ENCODE data around the gene PPOX. TPM values are rescaled to one million over a fixed set of nuclear protein-coding genes. Genes with fewer than 3 reads are reported as not detected.

Gene PPOX
- total RNA-seq, 1 donor from 2014 or later, result 17.1 TPM

DNA sequence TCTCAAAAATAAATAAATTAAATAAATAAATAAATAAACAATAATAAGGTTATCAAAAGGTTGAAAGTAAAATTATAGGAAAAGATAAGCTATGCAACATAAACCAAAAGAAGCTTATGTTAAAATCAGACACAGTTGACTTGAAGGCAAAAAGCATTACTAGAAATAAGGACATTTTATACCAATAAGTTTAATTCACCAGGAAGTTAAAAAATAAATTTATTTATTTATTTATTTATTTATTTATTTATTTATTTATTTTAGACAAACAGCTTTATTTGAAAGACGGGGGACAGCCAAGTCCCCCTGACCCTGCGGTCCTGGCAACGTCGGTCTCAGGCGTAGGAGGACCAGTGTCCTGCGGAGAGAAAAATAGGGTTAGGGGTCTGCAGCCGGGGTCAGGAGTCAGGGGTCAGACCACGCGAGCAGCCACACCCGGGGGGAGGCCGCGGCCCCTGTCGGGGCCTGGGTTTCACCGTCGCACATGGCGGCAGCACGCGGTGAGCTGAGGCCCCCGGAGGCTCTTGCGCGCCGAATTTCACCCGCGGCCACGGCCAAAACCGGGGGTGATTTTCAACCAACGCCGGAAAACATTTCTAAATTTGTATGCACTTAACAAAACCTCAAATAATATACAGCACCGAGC is 25.3 kb upstream of the PPOX start:
- no peak for DNase-seq
- intact Hi-C loops (cut with DNase I), result no loop called here
- ATAC-seq (ENCODE audit: poor library complexity), result no peak

GRCh38 chr1:161145832-161146231 is 20.4 kb upstream of the PPOX start:
- DNase-seq (no peak), ATAC-seq (ENCODE audit: poor library complexity) (no peak)
- intact Hi-C loops (cut with DNase I), result no loop called here

- intact Hi-C loops (cut with DNase I), result no loop called here
- no peak for ATAC-seq (ENCODE audit: poor library complexity)
- no peak for DNase-seq
Observed at GRCh38 chr1:161153176-161153575, 13.1 kb upstream of the PPOX start.

DNA sequence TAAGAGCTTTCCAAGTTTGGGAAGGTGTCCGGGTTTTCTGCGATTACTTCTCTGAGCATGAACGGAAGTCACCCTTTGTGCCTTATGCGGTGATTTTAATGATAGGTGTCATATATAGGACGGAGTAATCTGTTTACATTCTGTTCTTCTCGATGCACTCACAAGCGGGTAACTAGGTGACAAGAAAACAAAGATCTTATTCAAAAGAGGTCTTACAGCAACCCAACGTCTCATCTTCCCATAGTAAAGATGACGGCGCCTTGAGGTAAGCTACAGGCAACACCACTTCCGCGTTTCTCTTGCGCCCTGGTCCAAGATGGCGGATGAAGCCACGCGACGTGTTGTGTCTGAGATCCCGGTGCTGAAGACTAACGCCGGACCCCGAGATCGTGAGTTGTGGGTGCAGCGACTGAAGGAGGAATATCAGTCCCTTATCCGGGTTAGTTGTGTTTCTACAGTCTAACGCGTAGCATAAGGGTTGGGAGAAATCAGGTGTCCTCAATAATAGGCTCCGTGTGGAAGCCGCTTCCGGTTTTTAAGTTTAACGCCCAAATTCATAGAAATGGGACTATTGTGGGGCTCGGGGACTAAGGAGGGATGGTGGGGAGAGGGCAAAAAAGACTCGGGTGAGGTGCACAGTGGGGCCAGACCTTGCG is 12.4 kb upstream of the PPOX start, which contains the start of gene UFC1:
Gene UFC1, plus strand, starts transcription at position 297 of the 656 bp plus-strand sequence. Its CDS starts 20 bp downstream, at position 317.
- peak; percentile 95 for ATAC-seq (ENCODE audit: poor library complexity)
- intact Hi-C loops (cut with DNase I), result no loop called here
- peak; percentile 88 for DNase-seq

GRCh38 chr1:161157867-161158266 is 8.4 kb upstream of the PPOX start:
- intact Hi-C loops (cut with DNase I), result no loop called here
- DNase-seq (no peak), ATAC-seq (ENCODE audit: poor library complexity) (no peak)

DNA sequence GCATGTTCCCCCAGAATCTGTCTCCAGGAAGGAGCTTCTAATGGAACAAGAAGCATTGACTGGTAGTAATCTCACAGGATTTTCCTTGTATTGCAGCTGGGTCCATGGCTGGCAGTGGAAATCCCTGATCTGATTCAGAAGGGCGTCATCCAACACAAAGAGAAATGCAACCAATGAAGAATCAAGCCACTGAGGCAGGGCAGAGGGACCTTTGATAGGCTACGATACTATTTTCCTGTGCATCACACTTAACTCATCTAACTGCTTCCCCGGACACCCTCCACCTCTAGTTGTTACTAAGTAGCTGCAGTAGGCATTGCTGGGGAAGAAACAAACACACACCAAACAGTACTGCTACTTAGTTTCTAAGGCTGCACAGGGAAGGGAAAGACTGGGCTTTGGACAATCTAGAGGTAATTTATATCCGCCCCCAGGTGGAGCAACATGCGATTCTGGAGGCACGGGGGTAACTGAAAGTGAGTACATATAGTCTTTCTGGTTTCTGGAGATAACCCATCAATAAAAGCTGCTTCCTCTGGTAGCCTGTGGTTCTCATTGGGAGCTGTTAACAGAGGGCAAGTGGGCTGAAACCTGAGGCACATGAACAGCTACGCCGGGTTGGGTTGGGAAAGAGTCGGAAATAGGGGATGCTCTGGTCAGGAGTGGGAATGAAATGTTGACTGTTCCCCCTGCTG is 7.8 kb upstream of the PPOX start:
- DNase-seq, result no peak
- intact Hi-C loops (cut with DNase I), result no loop called here
- no peak for ATAC-seq (ENCODE audit: poor library complexity)

DNA sequence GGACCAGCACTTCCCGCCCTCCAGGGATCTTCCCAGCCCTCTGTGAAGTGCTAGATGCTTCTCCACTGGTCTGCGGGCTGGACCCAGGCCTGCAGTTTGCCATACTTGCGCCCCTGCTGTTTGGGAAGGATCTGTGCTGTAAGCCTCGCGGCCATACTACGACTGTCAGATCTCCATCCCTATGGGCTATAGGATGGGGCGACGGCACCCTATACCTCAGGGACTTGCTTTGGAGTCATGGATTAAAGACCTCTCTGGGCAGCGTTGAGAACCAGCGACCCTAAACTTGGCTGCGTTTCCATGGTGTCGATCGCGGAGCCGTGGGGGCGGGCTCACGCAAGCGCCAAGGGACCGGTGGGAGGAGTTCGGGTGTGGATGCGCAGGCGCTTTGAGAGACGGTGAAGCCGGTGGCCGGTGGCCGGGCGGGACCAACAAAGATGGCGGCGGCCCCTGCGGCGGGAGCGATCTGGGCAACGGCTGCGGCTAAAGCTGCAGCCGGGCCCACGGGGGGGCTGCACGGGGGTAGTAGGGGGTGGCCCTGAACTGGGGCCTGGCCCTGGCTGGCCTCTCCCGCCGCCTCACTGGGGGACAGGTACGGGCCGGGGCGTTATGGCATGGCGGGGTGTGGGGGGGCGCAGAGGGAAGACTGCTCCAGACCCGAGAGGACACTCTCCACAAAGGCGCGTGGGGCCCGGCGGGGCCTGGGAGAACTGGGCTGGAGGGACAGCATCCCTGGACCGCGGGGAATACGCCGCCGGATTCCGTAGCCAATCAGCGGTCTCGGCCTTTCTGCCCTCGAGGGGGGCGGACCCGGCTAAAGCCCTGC is 6.9 kb upstream of the PPOX start, which contains the start of gene USP21:
Gene USP21, plus strand, starts transcription at position 414 of the 826 bp plus-strand sequence. CDS start 1,141 bp downstream, outside the sequence.
- DNase-seq (peak; percentile 96), ATAC-seq (ENCODE audit: poor library complexity) (peak; percentile 98)
- intact Hi-C loops (cut with DNase I), result no loop called here

- no peak for ATAC-seq (ENCODE audit: poor library complexity)
- intact Hi-C loops (cut with DNase I), result no loop called here
- DNase-seq, result no peak
Observed at GRCh38 chr1:161159913-161160243, 6.3 kb upstream of the PPOX start.

DNA sequence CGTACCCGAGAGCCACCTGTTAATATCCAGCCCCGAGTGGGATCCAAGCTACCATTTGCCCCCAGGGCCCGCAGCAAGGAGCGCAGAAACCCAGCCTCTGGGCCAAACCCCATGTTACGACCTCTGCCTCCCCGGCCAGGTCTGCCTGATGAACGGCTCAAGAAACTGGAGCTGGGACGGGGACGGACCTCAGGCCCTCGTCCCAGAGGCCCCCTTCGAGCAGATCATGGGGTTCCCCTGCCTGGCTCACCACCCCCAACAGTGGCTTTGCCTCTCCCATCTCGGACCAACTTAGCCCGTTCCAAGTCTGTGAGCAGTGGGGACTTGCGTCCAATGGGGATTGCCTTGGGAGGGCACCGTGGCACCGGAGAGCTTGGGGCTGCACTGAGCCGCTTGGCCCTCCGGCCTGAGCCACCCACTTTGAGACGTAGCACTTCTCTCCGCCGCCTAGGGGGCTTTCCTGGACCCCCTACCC is 5.5 kb upstream of the PPOX start:
- intact Hi-C loops (cut with DNase I), result no loop called here
- ATAC-seq (ENCODE audit: poor library complexity) (no peak), DNase-seq (no peak)

DNA sequence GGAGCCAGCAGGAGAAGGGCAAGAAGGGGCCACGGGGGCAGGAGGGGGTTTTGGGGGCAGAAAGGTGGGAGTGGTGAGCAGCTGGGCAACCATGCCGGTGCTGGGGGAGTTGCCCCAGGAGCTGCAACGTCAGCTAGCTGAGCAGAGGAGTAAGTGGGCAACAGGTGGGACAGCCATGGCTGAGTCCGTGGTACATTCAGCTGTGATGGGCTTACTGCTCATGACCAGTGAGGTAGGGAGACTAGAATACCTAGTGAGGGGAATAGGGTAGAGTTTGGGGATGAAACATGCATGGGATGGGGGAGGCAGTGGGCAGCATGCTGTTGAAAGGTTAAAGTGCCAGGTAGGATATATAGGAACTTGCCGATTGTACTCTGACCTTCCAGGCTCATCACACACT is 4.6 kb upstream of the PPOX start:
- intact Hi-C loops (cut with DNase I), result no loop called here

DNA sequence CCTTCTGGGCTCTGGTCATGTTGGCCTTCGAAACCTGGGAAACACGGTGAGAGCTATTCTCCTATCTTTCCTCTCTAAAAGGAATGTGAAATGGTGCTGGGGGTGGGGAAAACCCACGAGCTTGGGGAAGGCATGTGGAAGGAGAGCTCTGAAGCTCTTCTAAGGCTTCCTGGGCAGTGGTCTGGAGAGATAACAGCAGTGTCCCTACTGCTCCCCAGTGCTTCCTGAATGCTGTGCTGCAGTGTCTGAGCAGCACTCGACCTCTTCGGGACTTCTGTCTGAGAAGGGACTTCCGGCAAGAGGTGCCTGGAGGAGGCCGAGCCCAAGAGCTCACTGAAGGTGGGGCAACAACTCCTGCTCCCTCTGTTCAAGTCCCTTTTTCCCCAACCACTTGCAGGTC is 4.2 kb upstream of the PPOX start:
- intact Hi-C loops (cut with DNase I), result no loop called here
- DNase-seq, result no peak

More for the DNA sequence above, 4.6 kb upstream of the PPOX start:
- DNase-seq (no peak), ATAC-seq (ENCODE audit: poor library complexity) (no peak)

GRCh38 chr1:161162806-161163205 is 3.4 kb upstream of the PPOX start:
- ATAC-seq (ENCODE audit: poor library complexity), result no peak
- no peak for DNase-seq
- intact Hi-C loops (cut with DNase I), result no loop called here

More for the DNA sequence above, 4.2 kb upstream of the PPOX start:
- ATAC-seq (ENCODE audit: poor library complexity), result no peak

DNA sequence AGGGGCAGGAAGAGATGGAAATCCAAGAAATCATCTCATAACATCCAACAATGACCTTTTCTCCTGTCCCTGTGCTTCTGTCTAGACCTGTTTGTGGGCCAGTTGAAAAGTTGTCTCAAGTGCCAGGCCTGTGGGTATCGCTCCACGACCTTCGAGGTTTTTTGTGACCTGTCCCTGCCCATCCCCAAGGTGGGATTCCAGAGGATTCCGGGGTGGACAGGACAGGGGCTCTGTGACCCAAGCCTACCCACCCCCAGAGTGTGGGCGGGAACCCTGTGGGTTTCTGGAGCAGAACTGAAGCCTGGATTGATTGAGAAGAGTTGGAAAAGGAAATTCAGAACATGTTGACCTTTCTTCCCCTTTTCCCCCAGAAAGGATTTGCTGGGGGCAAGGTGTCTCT is 2.4 kb upstream of the PPOX start:
- no peak for ATAC-seq (ENCODE audit: poor library complexity)
- no peak for DNase-seq
- intact Hi-C loops (cut with DNase I), result no loop called here

DNA sequence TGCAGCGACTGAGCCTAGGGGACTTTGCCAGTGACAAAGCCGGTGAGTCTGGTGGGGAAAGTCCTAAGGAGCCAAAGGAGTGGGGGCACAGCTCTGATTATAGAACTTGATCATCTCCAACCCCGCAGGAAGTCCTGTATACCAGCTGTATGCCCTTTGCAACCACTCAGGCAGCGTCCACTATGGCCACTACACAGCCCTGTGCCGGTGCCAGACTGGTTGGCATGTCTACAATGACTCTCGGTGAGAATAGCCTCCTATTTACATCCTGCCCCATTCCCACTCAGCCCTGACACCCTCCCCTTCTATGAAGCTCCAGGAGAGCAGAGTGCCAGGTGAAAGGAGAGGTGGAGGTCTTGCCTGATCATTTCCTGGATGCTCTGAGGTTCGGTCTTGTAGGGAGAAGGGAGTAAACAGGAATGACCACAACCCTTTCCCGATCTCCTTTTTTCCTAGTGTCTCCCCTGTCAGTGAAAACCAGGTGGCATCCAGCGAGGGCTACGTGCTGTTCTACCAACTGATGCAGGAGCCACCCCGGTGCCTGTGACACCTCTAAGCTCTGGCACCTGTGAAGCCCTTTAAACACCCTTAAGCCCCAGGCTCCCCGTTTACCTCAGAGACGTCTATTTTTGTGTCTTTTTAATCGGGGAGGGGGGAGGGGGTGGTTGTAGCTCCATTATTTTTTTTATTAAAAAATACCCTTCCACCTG is 1.2 kb upstream of the PPOX start:
- DNase-seq, result no peak
- intact Hi-C loops (cut with DNase I), result no loop called here
- no peak for ATAC-seq (ENCODE audit: poor library complexity)

- intact Hi-C loops (cut with DNase I), result no loop called here
- ATAC-seq (ENCODE audit: poor library complexity) (peak; percentile 0), DNase-seq (no peak)
Observed at GRCh38 chr1:161166669-161167548, 683 bp downstream of the PPOX start.

- DNase-seq (no peak), ATAC-seq (ENCODE audit: poor library complexity) (no peak)
- intact Hi-C loops (cut with DNase I), result no loop called here
Observed at GRCh38 chr1:161168906-161169305, 2.7 kb downstream of the PPOX start.

DNA sequence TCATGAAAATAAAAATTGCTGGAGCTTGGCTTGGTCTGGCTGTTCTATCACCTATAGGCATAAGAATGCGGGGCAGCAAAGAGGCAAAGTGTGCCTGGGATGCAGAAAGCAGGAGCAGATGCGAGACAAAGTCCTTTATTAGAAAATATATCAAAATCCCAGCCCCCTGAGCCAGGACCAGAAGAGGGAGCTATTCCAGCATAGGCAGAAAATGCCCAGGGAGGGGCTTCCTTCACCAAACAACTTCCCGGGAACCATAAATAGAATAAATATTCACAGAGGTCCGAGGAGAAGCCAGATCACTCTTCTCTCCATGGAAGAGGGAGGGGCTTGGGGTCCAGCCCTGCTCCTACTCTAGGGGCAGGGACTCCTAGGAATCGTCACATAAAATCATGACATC is 5.0 kb downstream of the PPOX start:
- intact Hi-C loops (cut with DNase I), result no loop called here
- ATAC-seq (ENCODE audit: poor library complexity), result no peak
- DNase-seq, result no peak

DNA sequence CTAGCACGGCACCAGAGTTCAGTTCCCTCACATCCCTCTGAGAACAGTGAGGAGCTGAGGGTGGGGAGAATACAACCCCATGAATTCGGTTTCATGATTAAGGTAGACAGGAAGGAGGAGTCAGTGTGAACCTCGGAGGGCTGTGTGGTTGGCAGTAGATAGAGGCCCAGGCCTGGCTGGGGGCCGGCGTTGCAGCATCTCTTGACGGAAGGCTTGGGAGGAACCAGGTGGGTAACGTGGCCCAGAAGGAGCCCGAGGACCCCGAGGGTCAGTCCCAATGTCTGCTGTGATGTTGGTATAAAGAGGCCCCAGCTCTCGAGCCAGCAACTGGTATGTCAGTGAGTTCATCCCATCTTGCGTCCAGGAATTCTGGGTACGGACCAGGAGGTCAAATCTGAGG is 5.5 kb downstream of the PPOX start:
- intact Hi-C loops (cut with DNase I), result no loop called here
- ATAC-seq (ENCODE audit: poor library complexity) (no peak), DNase-seq (no peak)
